SIG-M5 treated with dmso at 0.1 percent for 504 hours (cell line): ENCODE data around the gene SCRG1.
A peak's percentile ranks its signal among the peaks of the same experiment; 100 is the strongest.

Source experiments
- DNase-seq: peaks from one replicate; lab custom pipeline; 2025; ENCODE audit not compliant: unreplicated experiment; lab: John Stamatoyannopoulos, UW

Gene SCRG1

GRCh38 chr4:173398779-173399415 is at the start of gene SCRG1:
Gene SCRG1 (minus strand): TSS chr4:173399116. CDS start chr4:173391414, 7,702 bp downstream.
- DNase-seq = no peak

- DNase-seq = no peak
Measured at GRCh38 chr4:173448103-173448502, 49.2 kb upstream of the SCRG1 start.

- no peak for DNase-seq
Measured at GRCh38 chr4:173446416-173446815, 47.5 kb upstream of the SCRG1 start.

GRCh38 chr4:173443121-173443520 is 44.2 kb upstream of the SCRG1 start:
- DNase-seq = no peak

GRCh38 chr4:173442223-173442932 is 43.5 kb upstream of the SCRG1 start:
- no peak for DNase-seq

GRCh38 chr4:173440888-173441287 is 42.0 kb upstream of the SCRG1 start:
- no peak for DNase-seq

- DNase-seq = no peak
Measured at GRCh38 chr4:173436771-173437265, 37.9 kb upstream of the SCRG1 start.

- DNase-seq = no peak
Measured at GRCh38 chr4:173436149-173436579, 37.2 kb upstream of the SCRG1 start.

GRCh38 chr4:173434231-173434630 is 35.3 kb upstream of the SCRG1 start:
- peak; percentile 59 for DNase-seq

- no peak for DNase-seq
Measured at GRCh38 chr4:173433447-173433846, 34.5 kb upstream of the SCRG1 start.

GRCh38 chr4:173432430-173432829 is 33.5 kb upstream of the SCRG1 start:
- DNase-seq = no peak

- DNase-seq = no peak
Measured at GRCh38 chr4:173426064-173426463, 27.1 kb upstream of the SCRG1 start.

- DNase-seq = no peak
Measured at GRCh38 chr4:173424899-173425805, 26.2 kb upstream of the SCRG1 start.

- DNase-seq = no peak
Measured at GRCh38 chr4:173420801-173421200, 21.9 kb upstream of the SCRG1 start.

GRCh38 chr4:173420324-173420752 is 21.4 kb upstream of the SCRG1 start:
- no peak for DNase-seq

- no peak for DNase-seq
Measured at GRCh38 chr4:173418639-173419038, 19.7 kb upstream of the SCRG1 start.

- DNase-seq = no peak
Measured at GRCh38 chr4:173417833-173418232, 18.9 kb upstream of the SCRG1 start.

- DNase-seq = peak; percentile 94
Measured at GRCh38 chr4:173415885-173416653, 17.2 kb upstream of the SCRG1 start.

GRCh38 chr4:173415092-173415491 is 16.2 kb upstream of the SCRG1 start:
- DNase-seq = peak; percentile 93

- DNase-seq = no peak
Measured at GRCh38 chr4:173414456-173414855, 15.5 kb upstream of the SCRG1 start.

GRCh38 chr4:173413036-173413435 is 14.1 kb upstream of the SCRG1 start:
- no peak for DNase-seq
